DMS 273 (cell line): ENCODE data around the gene OCA2.

Experiments used
- DNase-seq: peaks from one replicate; lab custom pipeline; 2025; ENCODE audit not compliant: unreplicated experiment; lab: John Stamatoyannopoulos, UW

Gene OCA2

DNA sequence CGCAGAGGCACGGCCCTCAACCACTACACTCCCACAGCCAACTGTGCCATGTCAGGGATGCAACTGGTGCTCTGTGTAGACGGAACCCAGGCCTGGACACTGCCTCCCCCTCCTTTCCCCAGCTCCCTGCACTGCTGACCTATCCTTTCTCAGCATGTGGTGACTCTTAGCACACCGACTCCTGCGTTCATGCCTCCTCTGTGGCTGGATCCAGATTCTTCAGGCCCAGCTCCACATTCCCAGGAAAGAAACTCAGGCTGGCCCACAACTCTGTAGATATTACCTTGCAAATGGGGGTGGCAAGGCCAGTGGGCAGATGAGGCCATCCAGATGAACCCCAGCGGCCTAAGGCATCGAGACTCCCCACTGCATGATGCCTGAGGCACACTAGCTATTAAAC lies 272.7 kb downstream of the OCA2 start:
- no peak for DNase-seq

GRCh38 chr15:27824841-27825422 lies 274.2 kb downstream of the OCA2 start:
- DNase-seq = no peak

- no peak for DNase-seq
Observed at GRCh38 chr15:27821273-27821672, 277.8 kb downstream of the OCA2 start.

GRCh38 chr15:27820722-27821121 lies 278.4 kb downstream of the OCA2 start:
- DNase-seq = no peak

GRCh38 chr15:27820232-27820631 lies 278.9 kb downstream of the OCA2 start:
- DNase-seq = no peak

GRCh38 chr15:27817258-27817657 lies 281.9 kb downstream of the OCA2 start:
- DNase-seq = no peak

GRCh38 chr15:27816790-27817189 lies 282.3 kb downstream of the OCA2 start:
- DNase-seq = no peak

- no peak for DNase-seq
Observed at GRCh38 chr15:27815035-27815434, 284.1 kb downstream of the OCA2 start.

- DNase-seq = no peak
Observed at GRCh38 chr15:27813139-27813538, 286.0 kb downstream of the OCA2 start.

DNA sequence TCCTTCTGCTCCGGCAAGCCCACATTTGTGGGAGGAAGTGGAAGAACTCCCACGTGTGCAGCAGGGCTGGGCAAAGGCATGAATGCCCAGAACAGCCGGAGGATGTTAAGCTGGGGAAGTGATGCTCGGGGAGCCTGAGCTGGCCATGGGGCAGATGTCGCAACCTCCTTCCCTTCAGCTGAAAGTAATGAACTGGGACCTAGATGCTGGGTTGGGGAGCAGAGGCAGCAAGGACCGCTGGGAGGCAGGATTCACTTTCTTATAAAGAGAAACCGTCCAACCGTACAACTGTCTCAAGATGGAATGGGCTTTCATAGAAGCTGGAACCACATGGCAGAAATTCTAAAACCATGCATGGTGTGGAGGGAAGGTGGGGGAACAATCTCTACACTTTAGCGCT lies 290.9 kb downstream of the OCA2 start:
- DNase-seq = no peak

DNA sequence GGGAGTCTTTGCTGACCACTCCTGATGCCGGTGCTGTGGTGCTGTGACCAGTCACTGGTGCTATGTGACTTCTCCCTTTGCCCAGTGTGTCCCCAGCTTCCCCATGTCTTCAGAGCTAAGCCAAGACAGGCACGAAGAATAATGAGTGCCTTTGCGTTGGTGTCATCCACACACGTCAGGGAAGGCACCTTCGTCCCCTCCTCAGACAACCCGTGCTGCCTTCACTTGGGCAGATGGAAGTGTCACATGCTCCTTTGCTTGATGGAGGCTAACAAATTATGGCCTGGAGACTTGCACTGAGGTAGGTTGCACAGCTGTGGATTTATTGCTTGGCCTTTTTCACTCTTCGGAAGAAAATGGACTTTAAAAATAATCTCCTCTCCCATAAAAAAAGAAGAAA lies 291.8 kb downstream of the OCA2 start:
- no peak for DNase-seq

DNA sequence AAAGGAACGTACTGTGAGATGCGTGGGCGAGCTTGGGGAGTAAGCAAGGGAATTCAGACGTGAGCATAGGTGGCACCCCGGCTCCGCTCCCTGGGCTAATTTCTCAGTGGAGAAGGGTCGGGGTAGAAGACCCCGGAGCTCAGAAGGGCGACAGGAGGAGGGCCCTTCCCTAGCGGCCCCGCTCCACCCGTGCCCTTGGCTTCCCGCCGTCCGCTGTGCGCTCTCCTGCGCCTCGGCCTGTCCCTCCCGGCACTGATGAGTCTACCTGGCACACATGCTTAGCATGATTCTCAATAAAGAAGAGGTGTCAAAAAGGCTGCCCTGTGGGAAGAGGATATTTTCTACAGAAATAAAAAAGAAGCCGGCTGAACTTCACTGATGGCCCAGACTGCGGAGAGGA lies 292.7 kb downstream of the OCA2 start:
- no peak for DNase-seq

- DNase-seq = no peak
Observed at GRCh38 chr15:27805261-27806220, 293.6 kb downstream of the OCA2 start.

DNA sequence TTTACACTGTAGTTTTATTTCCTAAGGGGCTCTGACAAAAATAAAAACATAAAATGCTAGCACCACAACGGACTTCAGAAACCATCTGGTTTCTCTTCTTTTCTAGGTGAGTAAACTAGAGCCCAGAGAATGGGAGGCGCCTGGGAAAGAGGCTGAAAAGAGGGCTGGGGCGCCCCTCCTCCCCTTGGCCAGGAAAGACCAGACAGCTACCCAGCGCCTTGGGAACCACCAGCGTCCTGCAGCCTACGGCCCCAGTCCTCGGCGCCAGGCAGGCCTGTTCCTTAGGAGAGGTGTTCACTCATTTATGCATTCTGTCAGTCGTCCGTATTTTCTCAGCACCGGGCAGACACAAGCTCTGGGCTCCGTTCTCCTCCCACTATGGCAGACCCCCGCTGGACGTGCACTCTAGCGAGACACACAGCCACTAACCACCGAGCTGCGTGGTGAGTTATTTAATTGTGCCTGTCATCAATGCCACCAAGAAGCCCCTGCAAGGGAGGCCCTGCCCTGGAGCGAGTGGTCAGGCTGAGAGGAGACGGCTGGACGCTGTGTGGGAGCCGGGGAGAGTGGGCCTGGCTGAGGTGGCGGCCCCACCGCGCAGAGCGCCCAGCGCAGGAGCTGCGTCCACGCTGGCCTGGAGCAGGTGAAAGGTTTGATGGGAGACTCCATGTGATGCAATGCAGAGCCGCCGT lies 294.4 kb downstream of the OCA2 start:
- no peak for DNase-seq

GRCh38 chr15:27798807-27799206 lies 300.3 kb downstream of the OCA2 start:
- no peak for DNase-seq

DNA sequence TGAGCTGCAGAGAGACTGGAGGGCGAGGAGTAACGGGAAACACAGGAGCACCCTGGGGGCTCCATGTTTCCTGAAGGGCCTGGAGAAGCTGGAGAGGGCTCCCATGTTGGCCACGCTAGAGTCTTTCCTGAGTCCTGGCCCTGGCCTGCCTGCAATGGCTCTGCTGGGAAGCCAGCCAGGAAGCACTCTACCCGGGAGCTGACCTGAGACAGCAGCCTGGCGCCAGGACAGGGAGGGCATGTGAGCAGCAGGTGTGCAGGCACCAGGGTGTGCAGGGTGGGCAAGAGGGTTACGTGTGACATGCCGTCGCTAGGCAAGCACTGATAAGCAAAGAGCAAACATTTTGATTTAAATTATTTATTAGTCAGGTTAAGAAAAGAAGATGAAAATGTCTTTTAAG lies 301.4 kb downstream of the OCA2 start:
- DNase-seq = no peak

- no peak for DNase-seq
Observed at GRCh38 chr15:27796405-27797320, 302.5 kb downstream of the OCA2 start.

- DNase-seq = no peak
Observed at GRCh38 chr15:27792756-27793264, 306.3 kb downstream of the OCA2 start.

DNA sequence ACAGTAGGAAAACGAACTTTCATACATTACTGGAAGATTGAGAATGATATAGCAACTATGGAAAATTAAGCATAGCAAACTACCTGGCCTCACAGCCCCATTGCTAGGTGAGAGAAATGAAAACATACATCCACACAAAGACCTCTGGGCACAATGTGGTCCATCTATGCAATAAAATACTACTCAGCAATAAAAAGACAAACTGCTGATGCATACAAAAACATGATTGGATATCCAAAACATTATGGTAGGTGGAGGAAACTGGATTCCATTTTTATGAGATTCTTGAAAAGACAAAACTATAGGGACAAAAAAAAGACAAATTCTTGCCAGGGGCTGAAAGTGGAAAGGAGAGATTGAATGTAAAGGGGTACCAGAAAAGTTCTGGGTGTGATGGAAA lies 308.8 kb downstream of the OCA2 start:
- DNase-seq = no peak

GRCh38 chr15:27787931-27788330 lies 311.2 kb downstream of the OCA2 start:
- no peak for DNase-seq

DNA sequence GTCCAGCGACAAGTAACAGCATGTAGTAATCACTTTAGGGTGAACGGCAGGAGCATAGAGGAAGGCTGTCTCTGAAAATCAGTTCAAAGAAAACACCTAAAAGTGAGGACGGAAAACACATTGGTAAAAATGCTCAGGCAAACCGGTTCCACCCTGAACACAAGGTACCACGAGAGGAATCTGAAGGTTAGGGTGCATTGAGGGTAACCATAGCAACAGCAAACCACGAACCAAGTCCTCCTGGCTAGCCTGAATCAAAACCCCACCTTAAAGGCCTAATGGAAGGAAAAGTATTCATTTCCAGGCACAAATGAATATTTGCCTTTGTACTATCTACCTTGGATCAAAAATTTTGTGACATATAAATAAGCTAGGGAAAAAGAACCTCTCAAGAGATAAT lies 315.0 kb downstream of the OCA2 start:
- DNase-seq = no peak
